Neutrophil (primary cell): Measurements from ENCODE around the gene TNNT2.

Source experiments
- H3K27ac ChIP-seq: fragments of 200-600 bp; sonication (generic); 2 replicates; pipeline ENCODE4 v1.5.1; 2016; ENCODE audit warnings: mild to moderate bottlenecking, moderate library complexity
- H3K27me3 ChIP-seq: fragments of 200-600 bp; sonication (generic); 2 replicates; pipeline ENCODE4 v1.6.0; 2016; ENCODE audit warnings: mild to moderate bottlenecking
- H3K36me3 ChIP-seq: fragments of 200-600 bp; sonication (generic); 2 replicates; pipeline ENCODE4 v1.5.1; 2017
- H3K4me1 ChIP-seq, 2 experiments: fragments of 200-600 bp in 1 of 2; sonication (generic) in 1 of 2; 1 replicate in 1 of 2; 2 replicates in 1 of 2; pipeline versions ENCODE4 v1.5.1 to v1.6.1; 2013 to 2016; ENCODE audit warnings: low read depth in 1 of 2, low read length in 1 of 2, mild to moderate bottlenecking in 1 of 2, moderate library complexity in 1 of 2; ENCODE audit not compliant: control insufficient read depth in 1 of 2, insufficient read depth in 1 of 2
- H3K4me3 ChIP-seq, 2 experiments: fragments of 200-600 bp in 1 of 2; sonication (generic) in 1 of 2; 1 replicate in 1 of 2; 2 replicates in 1 of 2; pipeline ENCODE4 v1.5.1; 2013 to 2016; ENCODE audit warnings: low read depth in 1 of 2, low read length in 1 of 2, mild to moderate bottlenecking in 1 of 2, moderate library complexity in 1 of 2
- H3K9me3 ChIP-seq: fragments of 200-600 bp; sonication (generic); 2 replicates; pipeline ENCODE4 v1.5.1; 2016
- TF ChIP-seq, protein P1 (sequence below): fragments of 200-600 bp; sonication (generic); IDR thresholded peaks from 2 replicates; pipeline ENCODE4 v1.5.1; 2016; ENCODE audit warnings: antibody characterized with exemption

TNNT2 gene

GRCh38 chr1:201320168-201320788, 57.2 kb downstream of the TNNT2 start:
- Histone ChIP-seq H3K27ac (no peak overlapping the region), H3K4me1 (no peaks in the 10 kb centered on the region), H3K27me3 (no peaks in the 10 kb centered on the region), H3K36me3 (no peaks in the 10 kb centered on the region), H3K4me3 (no peak overlapping the region), H3K9me3 (no peaks in the 10 kb centered on the region)
- TF ChIP-seq, protein P1, sequence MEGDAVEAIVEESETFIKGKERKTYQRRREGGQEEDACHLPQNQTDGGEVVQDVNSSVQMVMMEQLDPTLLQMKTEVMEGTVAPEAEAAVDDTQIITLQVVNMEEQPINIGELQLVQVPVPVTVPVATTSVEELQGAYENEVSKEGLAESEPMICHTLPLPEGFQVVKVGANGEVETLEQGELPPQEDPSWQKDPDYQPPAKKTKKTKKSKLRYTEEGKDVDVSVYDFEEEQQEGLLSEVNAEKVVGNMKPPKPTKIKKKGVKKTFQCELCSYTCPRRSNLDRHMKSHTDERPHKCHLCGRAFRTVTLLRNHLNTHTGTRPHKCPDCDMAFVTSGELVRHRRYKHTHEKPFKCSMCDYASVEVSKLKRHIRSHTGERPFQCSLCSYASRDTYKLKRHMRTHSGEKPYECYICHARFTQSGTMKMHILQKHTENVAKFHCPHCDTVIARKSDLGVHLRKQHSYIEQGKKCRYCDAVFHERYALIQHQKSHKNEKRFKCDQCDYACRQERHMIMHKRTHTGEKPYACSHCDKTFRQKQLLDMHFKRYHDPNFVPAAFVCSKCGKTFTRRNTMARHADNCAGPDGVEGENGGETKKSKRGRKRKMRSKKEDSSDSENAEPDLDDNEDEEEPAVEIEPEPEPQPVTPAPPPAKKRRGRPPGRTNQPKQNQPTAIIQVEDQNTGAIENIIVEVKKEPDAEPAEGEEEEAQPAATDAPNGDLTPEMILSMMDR = no peak

DNA sequence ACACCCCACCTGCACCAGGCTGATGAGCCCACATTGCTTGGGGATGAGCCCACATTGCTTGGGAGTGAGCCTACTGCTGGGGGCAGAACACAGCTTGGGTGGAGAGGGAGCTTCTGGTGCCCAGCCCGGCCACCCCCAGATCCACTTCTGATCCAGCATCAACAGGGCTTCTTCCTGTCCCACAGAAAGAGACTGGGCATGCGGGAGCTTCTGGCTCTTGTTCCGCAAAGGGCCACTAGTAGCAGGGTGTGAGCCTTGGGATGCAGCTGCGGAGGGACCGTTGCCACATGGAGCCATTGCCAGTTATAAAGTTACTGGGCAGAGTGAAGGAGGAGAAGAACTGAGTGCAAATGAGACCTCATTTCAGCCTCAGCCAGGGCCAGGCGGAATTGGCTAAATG, 57.8 kb downstream of the TNNT2 start:
- Histone ChIP-seq H3K36me3 (no peaks in the 10 kb centered on the region), H3K27me3 (no peaks in the 10 kb centered on the region), H3K4me3 (no peak overlapping the region), H3K4me1 (no peaks in the 10 kb centered on the region), H3K27ac (no peak overlapping the region), H3K9me3 (no peaks in the 10 kb centered on the region)
- TF ChIP-seq, protein P1 = no peak

DNA sequence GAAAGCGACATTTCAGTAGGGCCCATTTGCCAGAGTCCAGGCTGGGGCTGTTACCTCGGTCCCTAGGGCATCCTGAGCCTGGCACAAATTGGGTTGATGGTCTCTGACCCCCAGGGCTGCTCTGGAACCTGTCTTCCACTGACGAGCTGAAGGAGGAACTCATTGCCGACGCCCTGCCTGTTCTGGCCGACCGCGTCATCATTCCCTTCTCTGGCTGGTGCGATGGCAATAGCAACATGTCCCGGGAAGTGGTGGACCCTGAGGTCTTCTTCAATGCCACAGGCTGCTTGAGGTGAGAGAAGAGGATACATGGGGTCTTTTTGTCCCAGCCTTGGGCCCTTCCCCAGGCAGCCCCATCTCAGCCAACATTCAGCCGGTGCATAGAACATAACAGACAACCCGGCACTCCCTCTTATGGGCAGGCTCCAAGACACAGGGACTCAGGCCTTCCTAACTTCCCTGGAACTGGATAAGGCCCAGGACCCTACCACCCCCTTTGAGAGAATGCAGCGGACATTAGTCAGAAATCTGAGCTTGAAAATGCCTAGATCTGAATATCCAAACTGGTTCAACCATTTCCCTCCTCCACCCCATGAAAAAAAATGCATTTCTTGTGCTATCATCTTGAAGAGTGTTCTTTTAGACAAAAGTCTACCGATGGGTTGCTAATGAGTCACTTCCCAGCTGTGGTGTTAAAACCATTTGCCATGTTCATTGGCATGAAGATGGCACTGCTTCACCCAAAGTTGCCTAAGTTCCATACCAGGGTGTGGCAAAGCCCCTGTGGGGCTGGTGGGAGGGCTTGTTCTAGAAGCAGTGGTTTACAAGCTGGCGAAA, 58.8 kb downstream of the TNNT2 start:
- TF ChIP-seq, protein P1 = no peak
- Histone ChIP-seq H3K27ac (no peak overlapping the region), H3K27me3 (no peaks in the 10 kb centered on the region), H3K4me1 (no peaks in the 10 kb centered on the region), H3K4me3 (no peak overlapping the region), H3K36me3 (no peaks in the 10 kb centered on the region), H3K9me3 (no peaks in the 10 kb centered on the region)

- no peaks in the 10 kb centered on the region for H3K4me1 ChIP-seq
- H3K36me3 ChIP-seq = no peaks in the 10 kb centered on the region
- no peak overlapping the region for H3K4me3 ChIP-seq
- no peaks in the 10 kb centered on the region for H3K27me3 ChIP-seq
- no peak overlapping the region for H3K27ac ChIP-seq
- H3K9me3 ChIP-seq = no peaks in the 10 kb centered on the region
- TF ChIP-seq, protein P1 = no peak
These were observed 59.9 kb downstream of the TNNT2 start for GRCh38 chr1:201317551-201317950.

GRCh38 chr1:201316556-201316955, 60.9 kb downstream of the TNNT2 start:
- peaks cover 0 to 2% of the 10 kb centered on the region in 2 experiments for H3K4me1 ChIP-seq
- TF ChIP-seq, protein P1 = no peak
- no peaks in the 10 kb centered on the region for H3K36me3 ChIP-seq
- H3K9me3 ChIP-seq = no peaks in the 10 kb centered on the region
- H3K4me3 ChIP-seq = no peak overlapping the region
- no peaks in the 10 kb centered on the region for H3K27me3 ChIP-seq
- H3K27ac ChIP-seq = no peak overlapping the region
